GM12892 (cell line): Measurements from ENCODE around the gene AFG3L2.

Experiments
- POLR2A ChIP-seq: IDR thresholded peaks from 2 replicates; pipeline ENCODE4 v1.6.1; 2011; ENCODE audit warnings: low read depth, low read length, control low read depth
- POLR2AphosphoS5 ChIP-seq: IDR thresholded peaks from 2 replicates; pipeline ENCODE4 v1.6.1; 2011; ENCODE audit warnings: low read depth, low read length, control low read depth

- TF ChIP-seq POLR2A (no peak), POLR2AphosphoS5 (no peak)
Observed at GRCh38 chr18:12371590-12371989, 5.4 kb downstream of the AFG3L2 start.
